Measurements from ENCODE around the gene ST6GALNAC1.

ST6GALNAC1 gene

GRCh38 chr17:76584427-76585032, 59.0 kb downstream of the ST6GALNAC1 start:
- no peak for DNase-seq (ENCODE audit: low spot score)
- peak overlapping the region; percentile 84 for H3K4me3 ChIP-seq (ENCODE audit: severe bottlenecking)
- H3K36me3 ChIP-seq (ENCODE audit: low read depth): no peaks in the 10 kb centered on the region; the same call in 1 of the 2 replicates
- no peaks in the 10 kb centered on the region for H3K27me3 ChIP-seq (ENCODE audit: insufficient read depth, poor library complexity, severe bottlenecking)
- no peak for TF ChIP-seq CTCF (IDR thresholded peaks at IDR 0.05; ENCODE audit: poor library complexity, severe bottlenecking)
- ATAC-seq (ENCODE audit: low read depth): peak; percentile 2
- peak overlapping the region; percentile 88 for H3K27ac ChIP-seq (ENCODE audit: poor library complexity, severe bottlenecking)
- H3K9me3 ChIP-seq (ENCODE audit: severe bottlenecking): no peaks in the 10 kb centered on the region
- peaks cover 50% of the 10 kb centered on the region for H3K4me1 ChIP-seq (ENCODE audit: insufficient read depth, poor library complexity, severe bottlenecking)

GRCh38 chr17:76582660-76583059, 60.9 kb downstream of the ST6GALNAC1 start:
- ATAC-seq (ENCODE audit: low read depth) (peak; percentile 64), DNase-seq (ENCODE audit: low spot score) (no peak)
- Histone ChIP-seq H3K4me3 (ENCODE audit: severe bottlenecking) (no peak overlapping the region), H3K27ac (ENCODE audit: poor library complexity, severe bottlenecking) (peak overlapping the region; percentile 88), H3K27me3 (ENCODE audit: insufficient read depth, poor library complexity, severe bottlenecking) (no peaks in the 10 kb centered on the region), H3K9me3 (ENCODE audit: severe bottlenecking) (no peaks in the 10 kb centered on the region), H3K36me3 (ENCODE audit: low read depth) (peaks cover 6% of the 10 kb centered on the region), H3K4me1 (ENCODE audit: insufficient read depth, poor library complexity, severe bottlenecking) (peaks cover 69% of the 10 kb centered on the region)
- TF ChIP-seq CTCF (IDR thresholded peaks at IDR 0.05; ENCODE audit: poor library complexity, severe bottlenecking): no peak

- no peak overlapping the region for H3K4me3 ChIP-seq (ENCODE audit: severe bottlenecking)
- no peaks in the 10 kb centered on the region for H3K9me3 ChIP-seq (ENCODE audit: severe bottlenecking)
- peak overlapping the region; percentile 88 for H3K27ac ChIP-seq (ENCODE audit: poor library complexity, severe bottlenecking)
- no peak for TF ChIP-seq CTCF (IDR thresholded peaks at IDR 0.05; ENCODE audit: poor library complexity, severe bottlenecking)
- no peaks in the 10 kb centered on the region for H3K27me3 ChIP-seq (ENCODE audit: insufficient read depth, poor library complexity, severe bottlenecking)
- peaks cover 6% of the 10 kb centered on the region for H3K36me3 ChIP-seq (ENCODE audit: low read depth)
- no peak for DNase-seq (ENCODE audit: low spot score)
- peaks cover 62% of the 10 kb centered on the region for H3K4me1 ChIP-seq (ENCODE audit: insufficient read depth, poor library complexity, severe bottlenecking)
- ATAC-seq (ENCODE audit: low read depth): peak; percentile 25; the same call in 2 of the 3 replicates
Observed at GRCh38 chr17:76581515-76581914, 62.0 kb downstream of the ST6GALNAC1 start.

GRCh38 chr17:76579281-76579680, 64.3 kb downstream of the ST6GALNAC1 start:
- DNase-seq (ENCODE audit: low spot score): no peak
- H3K9me3 ChIP-seq (ENCODE audit: severe bottlenecking): no peaks in the 10 kb centered on the region
- no peak for ATAC-seq (ENCODE audit: low read depth)
- peaks cover 9% of the 10 kb centered on the region for H3K36me3 ChIP-seq (ENCODE audit: low read depth)
- peaks cover 60% of the 10 kb centered on the region for H3K4me1 ChIP-seq (ENCODE audit: insufficient read depth, poor library complexity, severe bottlenecking)
- H3K27ac ChIP-seq (ENCODE audit: poor library complexity, severe bottlenecking): peak overlapping the region; percentile 88
- TF ChIP-seq CTCF (IDR thresholded peaks at IDR 0.05; ENCODE audit: poor library complexity, severe bottlenecking): no peak
- H3K27me3 ChIP-seq (ENCODE audit: insufficient read depth, poor library complexity, severe bottlenecking): no peaks in the 10 kb centered on the region
- H3K4me3 ChIP-seq (ENCODE audit: severe bottlenecking): no peak overlapping the region

GRCh38 chr17:76578376-76578775, 65.2 kb downstream of the ST6GALNAC1 start:
- H3K4me3 ChIP-seq (ENCODE audit: severe bottlenecking): no peak overlapping the region
- peaks cover 58% of the 10 kb centered on the region for H3K4me1 ChIP-seq (ENCODE audit: insufficient read depth, poor library complexity, severe bottlenecking)
- no peak for DNase-seq (ENCODE audit: low spot score)
- TF ChIP-seq CTCF (IDR thresholded peaks at IDR 0.05; ENCODE audit: poor library complexity, severe bottlenecking): no peak
- no peaks in the 10 kb centered on the region for H3K9me3 ChIP-seq (ENCODE audit: severe bottlenecking)
- peaks cover 9% of the 10 kb centered on the region; the same call in 1 of the 2 replicates for H3K36me3 ChIP-seq (ENCODE audit: low read depth)
- peak; percentile 76 for ATAC-seq (ENCODE audit: low read depth)
- peak overlapping the region; percentile 88 for H3K27ac ChIP-seq (ENCODE audit: poor library complexity, severe bottlenecking)
- H3K27me3 ChIP-seq (ENCODE audit: insufficient read depth, poor library complexity, severe bottlenecking): no peaks in the 10 kb centered on the region
